ENCODE results near the gene LPP. TPM values are rescaled to one million over a fixed set of nuclear protein-coding genes. Genes with fewer than 3 reads are reported as not detected.

LPP gene
- total and polyA plus RNA-seq, 2 of the 13 experiments (the other 11 are each of a cell fraction or from before 2014, with no cell fraction given), result 19.2 to 29.9 TPM

DNA sequence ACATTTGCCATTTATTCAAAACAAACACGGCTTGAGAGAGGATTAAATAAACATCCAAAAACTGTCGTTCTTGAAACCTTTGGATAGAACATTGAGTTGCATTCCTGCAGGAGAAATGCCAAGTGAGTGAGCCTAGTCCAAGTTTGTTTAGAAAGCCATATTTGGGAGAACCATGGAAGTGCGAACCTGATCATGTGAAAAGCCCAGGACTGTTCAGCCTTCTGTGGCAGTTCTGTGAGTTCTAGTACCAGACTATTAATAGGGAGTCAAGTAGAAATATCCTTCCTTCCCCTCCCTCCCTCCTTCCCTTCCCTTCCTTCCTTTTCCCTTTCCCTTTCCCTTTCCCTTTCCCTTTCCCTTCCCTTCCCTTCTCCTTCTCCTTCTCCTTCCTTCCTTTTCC lies 470.4 kb downstream of the LPP start:
- Histone ChIP-seq H3K27me3 (ENCODE audit: control insufficient read depth in 1 of 2, insufficient read depth in 2 of 2, low read length in 2 of 2) (no peaks in the 10 kb centered on the region), H3K36me3 (replicated peaks in 1 of 2; ENCODE audit: control insufficient read depth in 1 of 2, insufficient read depth in 2 of 2, low read length in 2 of 2) (no peaks in the 10 kb centered on the region), H3K79me2 (ENCODE audit: insufficient read depth, low read length) (no peaks in the 10 kb centered on the region), H3K9me3 (ENCODE audit: low read length) (no peaks in the 10 kb centered on the region), H3K4me1 (ENCODE audit: insufficient read depth, low read length) (peaks cover 14% of the 10 kb centered on the region), H2AFZ (ENCODE audit: low read length) (no peak overlapping the region), H3K4me3 (replicated peaks in 1 of 3; ENCODE audit: insufficient read depth in 1 of 3, low read depth in 2 of 3, low read length in 3 of 3) (no peak overlapping the region), H3K4me2 (ENCODE audit: low read depth, low read length) (no peak overlapping the region), H4K20me1 (ENCODE audit: insufficient read depth, low read length) (no peaks in the 10 kb centered on the region), H3K27ac (ENCODE audit: extremely low read length, insufficient read depth, low read length) (no peak overlapping the region), H3K9ac (ENCODE audit: insufficient read depth, low read depth, low read length) (no peak overlapping the region)
- CTCF ChIA-PET (ENCODE audit: low intra/inter-chr PET ratio, low total read pairs), result no interaction called here
- FAIRE-seq, result no peak
- POLR2A ChIA-PET, result no interaction called here
- BruUV-seq (replicated peaks), result no TSS peak
- intact Hi-C loops (cut with micrococcal nuclease; ENCODE audit: unreplicated experiment) (no loop called here), in situ Hi-C loops (cut with HindIII; ENCODE audit: extremely low pct_ligation_motif_present, low pct_unique_long_range_greater_than_20kb) (no loop called here)
- peak; percentile 75 for TF ChIP-seq SRF (IDR thresholded peaks at IDR 0.05; ENCODE audit: low read depth, low read length)
- TF ChIP-seq ZNF569 (CRISPR knock-in tag; IDR thresholded peaks at IDR 0.05; ENCODE audit: borderline replicate concordance), result no peak
- TF ChIP-seq PCBP1 (IDR thresholded peaks at IDR 0.05; ENCODE audit: borderline replicate concordance, low read depth, low read length), result 0 out of 2 replicates have a peak, but pooled peaks have one; percentile 49
- TF ChIP-seq HNRNPK (IDR thresholded peaks at IDR 0.05; ENCODE audit: low read depth, low read length, poor library complexity, severe bottlenecking), result peak; percentile 80
- TF ChIP-seq PCBP2 (optimal IDR thresholded peaks at IDR 0.05; ENCODE audit: low read depth, low read length, poor library complexity, severe bottlenecking), result peak; percentile 87
- TF ChIP-seq NFE2L2 (IDR thresholded peaks at IDR 0.05; ENCODE audit: low read length), result no peak
- WGBS (ENCODE audit: low lambda C conversion rate), result 81% methylated on average over 3 of the region's 3 CpGs
- no peak; the same call in 2 of the 3 replicates for ATAC-seq
- no peak for DNase-seq (ENCODE audit: low spot score)

DNA sequence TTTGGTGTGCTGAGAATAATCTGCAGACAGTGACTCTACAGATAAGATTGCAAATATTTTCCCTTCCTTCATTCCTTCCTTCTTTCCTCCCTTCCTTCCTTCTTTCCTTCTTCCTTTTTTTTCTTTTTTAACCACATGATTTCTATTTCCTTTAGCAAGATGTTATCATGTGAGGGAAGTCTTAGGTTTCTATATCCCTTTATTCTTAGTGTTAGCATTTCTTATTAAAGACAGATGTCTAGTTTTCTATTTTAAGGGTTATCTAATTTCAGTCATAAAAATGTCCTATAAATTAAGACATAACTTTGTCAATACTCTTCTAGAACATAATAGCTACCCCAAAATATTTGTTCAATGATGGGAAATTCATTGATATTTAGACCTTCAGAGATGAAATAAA lies 470.9 kb downstream of the LPP start:
- in situ Hi-C loops (cut with HindIII; ENCODE audit: extremely low pct_ligation_motif_present, low pct_unique_long_range_greater_than_20kb) (no loop called here), intact Hi-C loops (cut with micrococcal nuclease; ENCODE audit: unreplicated experiment) (no loop called here)
- FAIRE-seq, result no peak
- Histone ChIP-seq H3K9me3 (ENCODE audit: low read length) (no peaks in the 10 kb centered on the region), H3K27me3 (ENCODE audit: control insufficient read depth in 1 of 2, insufficient read depth in 2 of 2, low read length in 2 of 2) (no peaks in the 10 kb centered on the region), H2AFZ (ENCODE audit: low read length) (no peak overlapping the region), H3K9ac (ENCODE audit: insufficient read depth, low read depth, low read length) (no peak overlapping the region), H3K4me2 (ENCODE audit: low read depth, low read length) (no peak overlapping the region), H3K27ac (ENCODE audit: extremely low read length, insufficient read depth, low read length) (no peak overlapping the region), H3K36me3 (replicated peaks in 1 of 2; ENCODE audit: control insufficient read depth in 1 of 2, insufficient read depth in 2 of 2, low read length in 2 of 2) (no peaks in the 10 kb centered on the region), H3K79me2 (ENCODE audit: insufficient read depth, low read length) (no peaks in the 10 kb centered on the region), H3K4me1 (ENCODE audit: insufficient read depth, low read length) (peaks cover 12% of the 10 kb centered on the region), H4K20me1 (ENCODE audit: insufficient read depth, low read length) (no peaks in the 10 kb centered on the region), H3K4me3 (replicated peaks in 1 of 3; ENCODE audit: insufficient read depth in 1 of 3, low read depth in 2 of 3, low read length in 3 of 3) (no peak overlapping the region)
- no peak for ATAC-seq
- no TSS peak for BruUV-seq (replicated peaks)
- TF ChIP-seq ZNF484 (CRISPR knock-in tag; IDR thresholded peaks at IDR 0.05; ENCODE audit: borderline replicate concordance, low read depth) (no peak), ARNT2 (CRISPR knock-in tag; IDR thresholded peaks at IDR 0.05; ENCODE audit: low read depth) (no peak)
- TF ChIP-seq, protein P1, sequence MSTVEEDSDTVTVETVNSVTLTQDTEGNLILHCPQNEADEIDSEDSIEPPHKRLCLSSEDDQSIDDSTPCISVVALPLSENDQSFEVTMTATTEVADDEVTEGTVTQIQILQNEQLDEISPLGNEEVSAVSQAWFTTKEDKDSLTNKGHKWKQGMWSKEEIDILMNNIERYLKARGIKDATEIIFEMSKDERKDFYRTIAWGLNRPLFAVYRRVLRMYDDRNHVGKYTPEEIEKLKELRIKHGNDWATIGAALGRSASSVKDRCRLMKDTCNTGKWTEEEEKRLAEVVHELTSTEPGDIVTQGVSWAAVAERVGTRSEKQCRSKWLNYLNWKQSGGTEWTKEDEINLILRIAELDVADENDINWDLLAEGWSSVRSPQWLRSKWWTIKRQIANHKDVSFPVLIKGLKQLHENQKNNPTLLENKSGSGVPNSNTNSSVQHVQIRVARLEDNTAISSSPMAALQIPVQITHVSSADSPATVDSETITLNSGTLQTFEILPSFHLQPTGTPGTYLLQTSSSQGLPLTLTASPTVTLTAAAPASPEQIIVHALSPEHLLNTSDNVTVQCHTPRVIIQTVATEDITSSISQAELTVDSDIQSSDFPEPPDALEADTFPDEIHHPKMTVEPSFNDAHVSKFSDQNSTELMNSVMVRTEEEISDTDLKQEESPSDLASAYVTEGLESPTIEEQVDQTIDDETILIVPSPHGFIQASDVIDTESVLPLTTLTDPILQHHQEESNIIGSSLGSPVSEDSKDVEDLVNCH (CRISPR knock-in tag; IDR thresholded peaks at IDR 0.05), result no peak
- TF ChIP-seq, protein P2, sequence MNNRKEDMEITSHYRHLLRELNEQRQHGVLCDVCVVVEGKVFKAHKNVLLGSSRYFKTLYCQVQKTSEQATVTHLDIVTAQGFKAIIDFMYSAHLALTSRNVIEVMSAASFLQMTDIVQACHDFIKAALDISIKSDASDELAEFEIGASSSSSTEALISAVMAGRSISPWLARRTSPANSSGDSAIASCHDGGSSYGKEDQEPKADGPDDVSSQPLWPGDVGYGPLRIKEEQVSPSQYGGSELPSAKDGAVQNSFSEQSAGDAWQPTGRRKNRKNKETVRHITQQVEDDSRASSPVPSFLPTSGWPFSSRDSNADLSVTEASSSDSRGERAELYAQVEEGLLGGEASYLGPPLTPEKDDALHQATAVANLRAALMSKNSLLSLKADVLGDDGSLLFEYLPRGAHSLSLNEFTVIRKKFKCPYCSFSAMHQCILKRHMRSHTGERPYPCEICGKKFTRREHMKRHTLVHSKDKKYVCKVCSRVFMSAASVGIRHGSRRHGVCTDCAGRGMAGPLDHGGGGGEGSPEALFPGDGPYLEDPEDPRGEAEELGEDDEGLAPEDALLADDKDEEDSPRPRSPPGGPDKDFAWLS (CRISPR knock-in tag; IDR thresholded peaks at IDR 0.05; ENCODE audit: borderline replicate concordance), result no peak
- TF ChIP-seq, protein P3, sequence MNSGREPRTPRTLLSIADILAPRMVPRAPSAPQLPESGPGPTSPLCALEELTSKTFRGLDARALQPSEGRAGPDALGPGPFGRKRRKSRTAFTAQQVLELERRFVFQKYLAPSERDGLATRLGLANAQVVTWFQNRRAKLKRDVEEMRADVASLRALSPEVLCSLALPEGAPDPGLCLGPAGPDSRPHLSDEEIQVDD (CRISPR knock-in tag; IDR thresholded peaks at IDR 0.05; ENCODE audit: borderline replicate concordance), result no peak
- TF ChIP-seq, protein P4, sequence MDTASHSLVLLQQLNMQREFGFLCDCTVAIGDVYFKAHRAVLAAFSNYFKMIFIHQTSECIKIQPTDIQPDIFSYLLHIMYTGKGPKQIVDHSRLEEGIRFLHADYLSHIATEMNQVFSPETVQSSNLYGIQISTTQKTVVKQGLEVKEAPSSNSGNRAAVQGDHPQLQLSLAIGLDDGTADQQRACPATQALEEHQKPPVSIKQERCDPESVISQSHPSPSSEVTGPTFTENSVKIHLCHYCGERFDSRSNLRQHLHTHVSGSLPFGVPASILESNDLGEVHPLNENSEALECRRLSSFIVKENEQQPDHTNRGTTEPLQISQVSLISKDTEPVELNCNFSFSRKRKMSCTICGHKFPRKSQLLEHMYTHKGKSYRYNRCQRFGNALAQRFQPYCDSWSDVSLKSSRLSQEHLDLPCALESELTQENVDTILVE (CRISPR knock-in tag; IDR thresholded peaks at IDR 0.05), result no peak
- ChIA-PET CTCF (ENCODE audit: low intra/inter-chr PET ratio, low total read pairs) (no interaction called here), POLR2A (no interaction called here)
- no peak for DNase-seq (ENCODE audit: low spot score)
